HG02852 (cell line): ENCODE results near the gene PCBP3.
"Not testable (repeated sequence)": the region's sequence is repeated elsewhere in the genome, so short reads cannot be mapped to it uniquely, and the experiment has no call there.

Source experiments
- ATAC-seq: cut with Tn5 transposase; IDR thresholded peaks from one replicate; pipeline ENCODE4 v1.9.1; 2021; ENCODE audit warnings: mild to moderate bottlenecking, moderate library complexity; ENCODE audit not compliant: unreplicated experiment

The PCBP3 gene

DNA sequence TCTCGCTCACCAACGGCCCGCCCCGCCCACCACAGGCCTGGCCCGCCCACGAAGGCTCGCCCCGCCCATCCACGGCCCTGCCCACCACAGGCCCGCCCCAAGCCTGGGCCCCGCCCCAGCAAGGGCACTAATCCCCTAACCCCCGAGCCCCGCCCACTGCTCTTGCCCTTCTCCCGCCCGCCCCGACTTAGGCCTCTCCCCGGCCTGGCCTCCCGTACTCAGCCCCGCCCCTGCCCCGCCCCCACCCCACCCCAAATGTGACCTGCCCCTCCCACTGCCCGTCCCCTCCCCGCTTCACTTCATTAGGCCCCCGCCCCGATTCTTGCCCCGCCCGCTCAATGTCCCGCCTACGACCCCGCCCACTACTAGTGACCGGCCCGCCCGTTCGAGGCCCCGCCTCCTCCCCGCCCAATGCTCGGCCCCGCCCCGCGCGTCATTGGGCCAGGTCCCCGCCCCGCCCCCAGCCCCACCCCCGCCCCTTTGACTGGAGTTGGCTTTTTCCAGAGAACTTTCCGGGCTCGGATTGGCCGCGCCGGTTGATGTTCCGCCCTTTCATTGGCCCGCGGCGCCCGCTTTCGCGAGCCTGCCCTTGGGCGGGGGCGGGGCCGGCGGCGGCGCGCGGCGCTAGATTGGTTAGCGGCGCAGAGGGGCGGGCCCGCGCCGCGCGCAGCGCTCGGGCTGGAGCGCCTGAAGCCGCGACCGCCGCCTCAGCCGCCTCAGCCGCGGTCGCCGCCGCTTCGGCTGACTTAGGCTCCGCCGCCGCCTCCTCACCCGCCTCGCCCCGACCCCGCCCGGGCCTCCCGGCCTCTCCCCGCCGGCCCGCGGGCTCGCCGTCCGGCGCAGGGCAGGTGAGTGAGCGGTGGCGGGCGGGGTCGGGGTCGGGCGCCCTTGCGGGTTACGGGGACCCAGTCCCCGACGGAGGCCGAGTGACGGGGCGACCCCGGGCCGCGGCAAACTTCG, at the start of gene PCBP3:
Gene PCBP3 (plus strand): TSS at position 705 of the 960 bp plus-strand sequence. CDS start 206,361 bp downstream, outside the sequence.
- peak; percentile 60 for ATAC-seq

DNA sequence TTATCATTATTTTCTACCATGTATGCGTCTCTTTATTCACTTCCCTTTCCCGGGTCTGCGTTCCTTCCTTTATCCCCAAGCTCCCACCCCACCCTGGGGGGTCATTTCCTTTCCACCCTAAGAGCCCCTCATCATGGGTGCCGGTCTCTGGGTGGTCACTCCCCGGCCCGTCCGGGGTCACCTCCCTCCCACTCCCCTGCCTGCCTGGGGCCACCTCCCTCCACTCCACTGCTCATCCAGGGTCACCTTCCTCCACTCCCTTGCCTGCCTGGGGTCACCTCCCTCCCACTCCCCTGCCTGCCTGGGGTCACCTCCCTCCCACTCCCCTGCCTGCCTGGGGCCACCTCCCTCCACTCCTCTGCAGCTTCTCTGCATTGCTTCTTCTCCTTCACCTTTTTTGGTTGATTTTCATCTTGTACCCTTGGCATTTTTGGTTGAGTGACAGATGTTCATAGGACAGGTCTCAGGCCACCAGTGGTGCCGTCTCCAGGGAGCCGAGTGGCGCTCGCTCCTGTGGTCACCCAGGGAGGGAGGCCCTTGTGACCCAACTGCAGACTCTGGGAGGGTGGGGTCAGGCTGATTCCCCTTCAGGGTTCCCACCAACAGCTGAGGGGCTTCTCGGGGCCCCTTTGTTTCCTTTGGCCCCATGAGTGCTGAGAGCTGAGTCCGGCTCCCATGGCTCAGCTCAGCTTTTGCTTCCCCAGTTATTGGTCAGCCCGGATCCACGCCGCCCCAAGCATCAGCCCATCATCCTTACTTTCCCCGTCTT, 48.6 kb upstream of the PCBP3 start:
- no peak for ATAC-seq

DNA sequence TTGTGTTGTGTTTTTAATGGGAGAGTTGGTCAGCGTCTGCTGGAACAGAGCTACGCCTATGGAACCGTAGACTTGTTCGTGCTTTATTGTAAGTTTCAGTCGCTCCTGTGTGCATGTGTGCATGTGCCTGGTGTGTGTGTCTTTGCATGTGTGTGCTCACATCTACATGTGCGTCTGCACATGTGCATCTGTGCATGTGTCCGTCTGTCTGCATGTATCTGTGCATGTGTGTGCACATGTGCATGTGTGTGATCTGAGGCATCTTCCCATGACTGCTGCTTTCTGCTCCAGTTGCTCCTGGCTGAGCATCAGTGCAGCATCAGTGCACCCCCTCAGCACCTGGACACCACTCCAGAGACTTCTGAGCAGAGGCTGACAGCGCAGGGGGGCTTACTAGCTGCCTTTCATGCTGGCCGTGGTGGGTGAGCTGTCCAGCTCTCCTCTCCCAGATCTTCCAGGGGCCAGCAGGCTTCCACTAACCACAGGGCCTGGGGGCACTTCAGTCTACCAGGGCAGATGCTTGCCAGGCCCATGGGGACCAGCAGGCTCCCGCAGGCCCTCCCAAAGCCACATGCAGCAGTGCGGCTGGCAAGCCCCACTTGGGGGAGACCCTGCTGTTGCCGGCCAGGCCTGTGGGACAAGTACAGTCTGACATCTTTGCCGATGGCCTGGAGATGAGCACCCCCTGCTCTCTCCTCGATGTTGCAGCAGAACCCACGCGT, 47.8 kb upstream of the PCBP3 start:
- ATAC-seq, result no peak

DNA sequence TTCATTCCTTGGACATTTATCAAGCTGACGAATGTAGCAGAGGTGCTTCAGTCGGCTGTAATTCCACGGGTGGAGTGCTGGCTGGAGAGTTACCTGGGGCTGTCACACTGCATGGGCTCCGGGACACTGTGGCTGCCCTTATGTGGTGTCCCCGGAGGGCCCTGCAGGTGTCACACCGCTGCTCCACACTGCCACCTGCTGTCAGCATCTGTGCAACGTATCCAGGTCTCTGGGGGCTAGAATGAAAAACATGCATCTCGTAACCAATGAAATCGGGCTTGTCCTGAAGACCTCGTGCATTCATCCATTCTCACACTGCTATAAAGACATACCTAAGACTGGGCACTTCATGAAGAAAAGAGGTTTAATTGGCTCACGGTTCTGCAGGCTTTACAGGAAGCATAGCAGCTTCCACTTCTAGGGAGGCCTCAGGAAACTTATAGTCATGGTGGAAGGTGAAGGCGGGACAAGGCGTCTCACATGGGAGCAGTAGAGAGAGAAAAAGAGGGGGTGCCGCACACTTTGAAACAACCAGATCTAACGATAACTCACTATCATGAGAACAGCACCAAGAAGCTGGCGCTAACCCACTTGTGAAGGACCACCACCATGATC, 46.7 kb upstream of the PCBP3 start:
- ATAC-seq, result no peak

DNA sequence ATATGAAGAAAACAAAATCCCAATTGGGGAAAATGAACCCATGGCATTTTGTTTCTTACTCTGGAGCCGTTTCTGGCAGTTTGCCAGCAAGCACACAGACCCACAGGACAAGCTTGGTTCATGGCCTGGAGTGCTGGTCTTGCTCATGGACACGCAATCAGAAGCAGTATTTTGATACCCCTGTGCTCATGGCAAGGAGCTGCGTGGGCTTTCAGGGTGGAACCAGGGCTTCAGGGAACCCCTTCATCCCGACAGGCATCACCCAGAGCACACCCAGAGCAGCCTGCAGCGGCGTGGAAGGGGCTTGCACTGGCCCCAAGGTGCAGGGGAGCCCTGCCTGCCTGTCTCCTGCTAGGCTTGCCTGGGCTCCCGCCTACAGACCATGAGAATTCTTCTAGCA, 45.4 kb upstream of the PCBP3 start:
- no peak for ATAC-seq

DNA sequence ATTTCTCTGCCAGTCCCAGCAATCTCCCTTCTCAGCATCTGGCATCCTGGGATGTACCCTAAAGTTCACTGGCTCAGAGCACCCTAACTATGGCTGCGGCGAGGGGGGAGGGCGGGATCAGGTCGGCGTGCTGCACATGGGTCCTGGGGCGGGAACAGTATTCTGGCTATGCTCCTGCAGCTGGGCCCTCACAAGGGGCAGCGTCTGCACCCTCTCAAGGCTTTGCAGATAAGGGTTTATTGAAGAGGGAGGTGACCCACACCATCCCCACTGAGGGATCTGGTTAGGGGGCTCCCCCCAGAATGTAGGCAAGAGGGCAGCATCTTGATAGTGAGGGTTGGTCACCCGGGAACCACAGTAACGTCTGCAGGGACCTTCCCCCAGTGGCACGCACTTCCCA, 44.9 kb upstream of the PCBP3 start:
- ATAC-seq, result no peak

DNA sequence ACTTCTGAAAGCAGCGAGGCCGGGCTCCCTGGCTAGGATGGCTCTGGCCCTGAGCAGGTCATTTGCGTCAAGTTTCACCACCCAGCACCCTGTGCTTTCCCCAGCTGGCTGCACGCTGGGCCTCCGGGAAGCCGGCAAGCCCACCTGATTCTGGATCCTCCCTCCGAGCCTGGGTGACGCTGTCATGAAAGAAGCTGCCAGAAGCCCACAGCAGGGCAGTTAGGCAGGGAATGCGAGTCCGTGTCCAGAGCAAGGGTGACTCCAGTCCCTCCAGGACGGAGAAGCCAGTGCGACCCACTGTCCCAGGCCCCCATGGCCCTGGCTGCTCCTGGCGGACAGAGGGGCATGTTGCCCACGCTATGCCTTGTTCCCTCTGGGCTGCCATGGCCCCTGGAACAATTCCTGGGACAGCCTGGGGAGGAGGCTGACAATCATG, 44.4 kb upstream of the PCBP3 start:
- no peak for ATAC-seq

DNA sequence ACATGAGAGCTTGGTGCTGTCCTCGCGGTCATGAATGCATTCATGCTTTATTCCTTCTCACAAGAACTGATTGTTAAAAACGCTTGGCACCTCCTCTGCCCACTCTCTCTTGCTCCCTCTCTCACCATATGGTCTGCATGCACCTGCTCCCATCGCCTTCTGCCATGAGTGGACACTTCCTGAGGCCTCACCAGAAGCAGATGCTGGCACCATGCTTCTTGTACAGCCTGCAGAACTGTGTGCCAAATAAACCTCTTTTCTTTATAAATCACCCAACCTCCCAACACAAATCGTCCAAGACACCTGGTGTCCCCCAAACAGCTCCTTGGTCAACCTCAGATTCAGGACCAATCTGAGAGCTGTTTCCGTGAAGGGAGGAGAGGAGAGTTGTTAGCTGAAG, 43.3 kb upstream of the PCBP3 start:
- ATAC-seq, result no peak

DNA sequence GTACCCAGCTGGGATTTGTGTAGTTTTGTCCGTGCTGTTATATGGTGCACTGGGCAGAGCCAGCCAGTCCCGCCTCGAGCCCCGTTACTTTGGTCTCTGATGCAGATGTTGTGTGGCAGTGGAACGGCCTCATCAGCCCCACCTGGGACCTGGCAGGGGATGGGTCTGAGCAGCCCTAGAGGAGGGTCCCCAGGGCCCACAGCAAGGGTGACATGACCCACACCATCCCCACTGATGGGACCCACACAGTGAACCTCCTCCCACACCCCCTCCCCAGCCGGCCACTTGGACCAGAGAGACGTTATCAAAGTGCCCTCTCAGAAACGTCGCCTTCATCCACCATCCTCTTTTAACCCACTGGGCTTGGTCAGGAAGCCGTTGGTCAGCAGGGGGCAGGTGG, 42.0 kb upstream of the PCBP3 start:
- no peak for ATAC-seq

DNA sequence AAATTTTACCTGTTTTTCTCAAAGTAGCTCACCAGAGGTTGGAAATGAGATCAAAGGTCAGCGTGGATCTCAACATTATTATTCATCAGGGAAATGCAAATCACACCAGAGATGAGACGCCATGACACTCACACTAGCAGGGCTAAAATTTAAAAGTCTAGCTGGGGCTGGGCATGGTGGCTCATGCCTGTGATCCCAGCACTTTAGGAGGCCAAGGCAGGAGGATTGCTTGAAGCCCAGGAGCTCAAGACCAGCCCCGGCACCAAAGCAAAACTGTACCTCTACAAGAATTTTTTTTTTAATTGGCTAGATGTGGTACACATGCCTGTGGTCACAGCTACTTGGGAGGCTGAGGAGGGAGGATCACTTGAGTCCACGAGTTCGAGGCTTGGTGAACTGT, 41.4 kb upstream of the PCBP3 start:
- ATAC-seq, result no peak

DNA sequence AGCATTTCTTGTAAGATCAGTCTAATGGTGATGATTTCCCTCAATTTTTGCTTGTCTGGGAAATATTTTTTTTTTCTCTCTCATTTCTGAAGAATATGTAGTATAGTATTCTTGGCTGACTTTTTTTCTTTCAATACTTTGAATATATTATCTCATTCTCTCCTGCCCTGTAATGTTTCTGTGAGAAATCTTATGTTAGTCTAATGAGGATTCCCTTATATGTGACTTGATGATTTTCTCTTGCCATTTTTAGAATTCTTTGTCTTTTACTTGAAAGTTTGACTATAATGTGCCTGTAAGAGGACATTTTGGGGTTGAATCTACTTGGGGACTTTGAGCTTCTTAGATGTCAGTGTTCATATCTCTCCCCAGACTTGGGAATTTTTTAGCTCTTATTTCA, 40.0 kb upstream of the PCBP3 start:
- no peak for ATAC-seq

DNA sequence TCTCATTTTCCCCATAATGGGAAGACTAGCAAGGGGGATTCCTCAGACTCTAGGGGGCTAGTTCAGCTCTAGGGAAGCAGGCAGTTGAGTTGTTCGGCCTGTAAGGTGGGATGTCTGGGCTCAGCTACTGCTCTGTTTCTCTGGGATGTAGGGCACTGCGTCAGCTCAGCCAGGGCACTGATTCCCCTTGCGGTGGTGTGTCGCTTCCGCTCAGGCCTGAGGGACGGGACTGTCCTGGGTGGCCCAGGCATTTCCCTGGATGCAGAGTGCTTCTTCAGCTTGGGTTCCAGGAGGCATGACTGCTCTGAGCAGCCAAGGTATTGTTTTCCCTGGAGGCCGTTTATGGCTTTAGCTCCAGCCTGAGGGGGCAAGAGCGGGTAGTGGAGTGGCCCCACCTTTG, 38.8 kb upstream of the PCBP3 start:
- not testable (repeated sequence) for ATAC-seq

DNA sequence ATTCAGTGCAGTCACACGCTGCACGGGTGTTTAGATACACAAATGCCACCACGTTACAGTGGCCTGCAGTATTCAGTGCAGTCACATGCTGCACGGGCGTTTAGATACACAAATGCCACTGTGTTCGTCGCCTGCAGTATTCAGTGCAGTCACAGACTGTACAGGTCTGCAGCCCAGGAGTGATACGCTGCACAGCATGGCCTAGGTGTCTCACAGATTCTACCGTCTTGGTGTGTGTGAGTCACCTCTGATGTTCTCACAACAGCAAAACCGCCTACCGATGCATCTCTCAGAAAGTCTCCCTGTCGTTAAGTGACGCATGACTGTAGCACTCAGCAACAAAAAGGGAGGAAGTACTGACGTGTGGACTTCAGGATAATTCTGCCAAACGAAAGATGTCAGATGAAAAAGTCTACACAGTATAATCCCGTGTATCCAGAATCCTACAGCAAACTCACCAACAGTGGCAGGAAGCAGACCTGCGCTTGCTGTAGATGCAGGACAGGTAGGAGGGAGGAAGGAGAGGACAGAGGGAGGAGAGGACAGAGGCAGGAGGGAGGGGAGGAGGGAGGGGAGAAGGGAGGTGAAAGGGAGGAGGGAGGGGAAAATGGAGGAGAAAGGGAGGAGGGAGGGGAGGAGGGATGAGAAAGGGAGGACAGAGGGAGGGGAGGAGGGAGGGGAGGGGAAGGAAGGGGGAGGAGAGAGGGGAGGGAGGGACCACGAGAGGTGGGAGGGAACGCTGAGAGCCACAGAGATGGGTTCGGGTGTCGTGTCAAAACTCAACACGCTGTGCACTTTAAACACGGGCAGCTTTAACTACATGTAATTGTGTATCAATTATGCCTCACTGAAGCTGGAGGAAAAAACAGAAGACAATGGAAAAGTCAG, 36.3 kb upstream of the PCBP3 start:
- no peak for ATAC-seq

DNA sequence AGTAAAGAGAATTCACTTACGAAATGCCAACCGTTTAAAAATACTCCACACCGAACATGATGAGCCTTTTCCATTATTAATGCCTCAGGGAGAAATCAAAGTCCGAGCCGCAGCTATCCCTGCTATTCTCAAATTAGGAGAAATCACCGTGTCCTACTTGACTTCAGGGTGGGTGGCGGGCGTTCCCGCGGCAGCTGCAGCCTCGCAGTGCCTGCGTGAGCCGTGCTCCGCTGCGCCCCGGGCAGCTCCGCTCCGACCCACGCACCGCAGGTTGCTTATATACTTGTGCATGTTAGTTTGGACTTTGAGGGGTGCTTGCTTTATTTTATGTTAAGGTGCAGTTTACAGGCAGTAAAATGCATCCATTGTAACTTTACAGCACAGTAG, 35.6 kb upstream of the PCBP3 start:
- ATAC-seq, result no peak

DNA sequence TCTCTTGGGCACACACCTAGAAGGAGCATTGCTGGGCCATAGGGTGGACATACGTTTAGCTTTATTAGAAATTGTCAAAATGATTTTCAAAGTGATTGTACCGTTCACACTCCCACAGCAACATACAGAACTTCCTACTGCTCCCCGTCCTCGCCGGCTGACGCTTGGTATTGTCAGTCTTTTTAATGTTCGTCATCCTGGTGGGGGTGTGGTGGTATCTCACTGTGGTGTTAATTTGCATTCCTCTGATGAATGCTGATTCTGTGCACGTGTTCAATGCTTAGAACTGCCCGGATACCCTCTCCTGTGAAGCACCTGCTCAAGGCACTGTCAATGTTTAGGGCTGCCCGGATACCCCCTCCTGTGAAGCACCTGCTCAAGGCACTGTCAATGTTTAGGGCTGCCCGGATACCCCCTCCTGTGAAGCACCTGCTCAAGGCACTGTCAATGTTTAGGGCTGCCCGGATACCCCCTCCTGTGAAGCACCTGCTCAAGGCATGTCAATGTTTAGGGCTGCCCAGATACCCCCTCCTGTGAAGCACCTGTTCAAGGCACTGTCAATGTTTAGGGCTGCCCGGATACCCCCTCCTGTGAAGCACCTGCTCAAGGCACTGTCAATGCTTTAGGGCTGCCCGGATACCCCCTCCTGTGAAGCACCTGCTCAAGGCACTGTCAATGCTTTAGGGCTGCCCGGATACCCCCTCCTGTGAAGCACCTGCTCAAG, 34.6 kb upstream of the PCBP3 start:
- not testable (repeated sequence) for ATAC-seq

DNA sequence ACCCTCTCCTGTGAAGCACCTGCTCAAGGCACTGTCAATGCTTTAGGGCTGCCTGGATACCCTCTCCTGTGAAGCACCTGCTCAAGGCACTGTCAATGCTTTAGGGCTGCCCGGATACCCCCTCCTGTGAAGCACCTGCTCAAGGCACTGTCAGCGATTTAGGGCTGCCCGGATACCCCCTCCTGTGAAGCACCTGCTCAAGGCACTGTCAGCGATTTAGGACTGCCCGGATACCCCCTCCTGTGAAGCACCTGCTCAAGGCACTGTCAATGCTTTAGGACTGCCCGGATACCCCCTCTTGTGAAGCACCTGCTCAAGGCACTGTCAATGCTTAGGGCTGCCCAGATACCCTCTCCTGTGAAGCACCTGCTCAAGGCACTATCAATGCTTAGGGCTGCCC, 33.9 kb upstream of the PCBP3 start:
- ATAC-seq, result not testable (repeated sequence)

DNA sequence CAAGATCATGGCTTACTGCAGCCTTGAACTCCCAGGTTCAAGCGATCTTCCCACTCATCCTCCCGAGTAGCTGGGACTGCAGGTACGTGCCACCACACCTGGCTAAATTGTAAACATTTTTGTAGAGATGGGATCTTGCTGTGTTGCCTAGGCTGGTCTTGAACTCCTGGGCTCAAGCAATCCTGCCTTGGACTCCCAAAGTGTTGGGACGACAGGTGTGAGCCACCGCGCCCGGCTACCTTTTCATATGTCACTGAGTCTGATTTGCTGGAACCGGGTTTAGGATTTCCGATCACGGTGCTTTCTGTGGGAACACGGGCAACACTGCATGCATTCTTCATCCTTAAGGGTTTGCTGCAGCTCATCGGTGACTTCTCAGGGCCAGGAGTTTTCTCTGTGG, 32.2 kb upstream of the PCBP3 start:
- ATAC-seq, result no peak

DNA sequence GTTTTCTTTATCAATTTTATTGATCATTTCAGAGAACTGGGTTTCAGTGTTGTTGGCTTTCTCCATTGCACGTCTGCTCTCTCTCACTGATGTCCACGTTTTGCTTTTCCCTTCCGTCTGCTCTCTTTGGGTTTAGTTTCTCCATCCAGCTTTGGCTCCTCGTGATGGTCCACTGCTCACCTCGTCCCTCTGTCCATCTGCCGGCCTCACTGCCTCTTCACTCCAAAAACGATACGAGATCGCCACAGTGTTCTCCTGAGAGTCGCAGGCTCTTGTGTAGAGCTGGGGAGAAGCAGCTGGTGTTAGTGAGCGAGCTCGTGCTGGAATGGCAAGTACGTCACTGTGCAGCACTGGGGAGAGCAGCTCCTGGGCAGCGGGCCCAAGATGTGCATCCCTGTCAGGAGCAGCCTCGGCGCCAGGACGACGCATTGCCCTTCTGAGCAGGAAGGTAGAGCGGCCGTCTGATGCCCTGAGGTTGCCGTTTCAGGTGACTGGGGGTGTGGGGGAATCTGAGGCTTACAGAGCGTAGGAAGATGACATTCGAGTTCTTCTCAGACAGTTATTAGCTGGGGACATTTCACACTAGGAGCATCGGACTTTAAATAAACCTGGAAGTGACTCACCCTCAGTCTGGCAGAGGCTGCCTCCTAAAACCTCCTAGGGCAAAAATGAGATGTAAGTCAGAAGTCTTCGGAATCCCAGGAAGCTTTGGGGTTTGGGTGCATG, 31.4 kb upstream of the PCBP3 start:
- no peak for ATAC-seq

DNA sequence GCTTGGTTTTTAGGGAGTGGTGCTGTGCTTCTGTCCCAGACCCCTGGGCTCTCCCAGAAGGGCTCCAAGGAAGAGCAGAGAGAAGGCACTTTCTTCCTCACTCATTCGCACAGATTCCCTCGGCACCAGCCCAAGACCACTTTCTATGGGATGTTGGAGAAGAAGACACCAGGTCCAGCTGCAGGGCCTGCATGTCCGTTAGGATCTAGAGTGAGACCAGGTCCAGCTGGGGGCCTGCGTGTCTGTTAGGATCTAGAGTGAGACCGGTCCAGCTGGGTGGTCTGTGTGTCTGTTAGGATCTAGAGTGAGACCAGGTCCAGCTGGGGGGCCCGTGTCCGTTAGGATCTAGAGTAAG, 30.9 kb upstream of the PCBP3 start:
- ATAC-seq, result not testable (repeated sequence)
